HG03575 (cell line): ENCODE results near the gene GRID1.
"Not testable (repeated sequence)": the region's sequence is repeated elsewhere in the genome, so short reads cannot be mapped to it uniquely, and the experiment has no call there.

Experiments
- ATAC-seq: cut with Tn5 transposase; IDR thresholded peaks from one replicate; pipeline ENCODE4 v1.9.1; 2021; ENCODE audit not compliant: unreplicated experiment, insufficient number of reproducible peaks, low FRiP score; ENCODE audit errors: extremely low read depth

The GRID1 gene

GRCh38 chr10:86393362-86393761, 26.8 kb upstream of the GRID1 start:
- no peak for ATAC-seq

GRCh38 chr10:86392723-86393094, 26.1 kb upstream of the GRID1 start:
- ATAC-seq, result peak; percentile 63

GRCh38 chr10:86391986-86392722, 25.6 kb upstream of the GRID1 start:
- ATAC-seq, result no peak

GRCh38 chr10:86391236-86391840, 24.7 kb upstream of the GRID1 start:
- ATAC-seq, result no peak

GRCh38 chr10:86390337-86391120, 23.9 kb upstream of the GRID1 start:
- no peak for ATAC-seq

- peak; percentile 38 for ATAC-seq
Observed at GRCh38 chr10:86389441-86390193, 23.0 kb upstream of the GRID1 start.

- not testable (repeated sequence) for ATAC-seq
Observed at GRCh38 chr10:86389109-86389440, 22.5 kb upstream of the GRID1 start.

- no peak for ATAC-seq
Observed at GRCh38 chr10:86388119-86388704, 21.6 kb upstream of the GRID1 start.

- ATAC-seq, result no peak
Observed at GRCh38 chr10:86387178-86387794, 20.7 kb upstream of the GRID1 start.

GRCh38 chr10:86385806-86386205, 19.2 kb upstream of the GRID1 start:
- no peak for ATAC-seq

GRCh38 chr10:86377797-86378146, 11.2 kb upstream of the GRID1 start:
- no peak for ATAC-seq

- ATAC-seq, result peak; percentile 80
Observed at GRCh38 chr10:86376852-86377796, 10.5 kb upstream of the GRID1 start.

- no peak for ATAC-seq
Observed at GRCh38 chr10:86376403-86376802, 9.8 kb upstream of the GRID1 start.

- no peak for ATAC-seq
Observed at GRCh38 chr10:86375204-86375603, 8.6 kb upstream of the GRID1 start.

- ATAC-seq, result no peak
Observed at GRCh38 chr10:86374664-86375063, 8.1 kb upstream of the GRID1 start.

GRCh38 chr10:86373828-86374227, 7.2 kb upstream of the GRID1 start:
- ATAC-seq, result no peak

- no peak for ATAC-seq
Observed at GRCh38 chr10:86373251-86373650, 6.7 kb upstream of the GRID1 start.

- ATAC-seq, result no peak
Observed at GRCh38 chr10:86372784-86373239, 6.2 kb upstream of the GRID1 start.
